ENCODE measurements around the gene PPP1CC. TPM values are rescaled to one million over a fixed set of nuclear protein-coding genes. Genes with fewer than 3 reads are reported as not detected.
"Not testable (repeated sequence)": the region's sequence is repeated elsewhere in the genome, so short reads cannot be mapped to it uniquely, and the experiment has no call there.

PPP1CC gene
- total RNA-seq, 6 experiments from 2014 or later: 95.2 to 140 (median 134) TPM

- no peaks in the 10 kb centered on the region for H3K27me3 Mint-ChIP-seq (ENCODE audit: insufficient read depth)
- peaks cover 12% of the 10 kb centered on the region for H3K36me3 Mint-ChIP-seq (ENCODE audit: low read depth)
- H3K4me3 Mint-ChIP-seq: peak overlapping the region; percentile 100
- no peak for TF ChIP-seq CTCF (IDR thresholded peaks at IDR 0.05)
- no peaks in the 10 kb centered on the region for H3K9me3 Mint-ChIP-seq
- DNase-seq: no peak
- peaks cover 72% of the 10 kb centered on the region for H3K4me1 Mint-ChIP-seq (ENCODE audit: low read depth)
- peak overlapping the region; percentile 22; the same call in 1 of the 2 replicates for H3K27ac Mint-ChIP-seq
Observed at GRCh38 chr12:110739488-110739887, 3.2 kb downstream of the PPP1CC start.

- Mint-ChIP-seq H3K36me3 (ENCODE audit: low read depth) (peaks cover 16% of the 10 kb centered on the region), H3K27me3 (ENCODE audit: insufficient read depth) (no peaks in the 10 kb centered on the region; the same call in 1 of the 2 replicates), H3K9me3 (no peaks in the 10 kb centered on the region), H3K4me1 (ENCODE audit: low read depth) (peaks cover 72% of the 10 kb centered on the region), H3K27ac (peak overlapping the region; percentile 58), H3K4me3 (peak overlapping the region; percentile 32; the same call in 1 of the 2 replicates)
- DNase-seq: no peak
- TF ChIP-seq CTCF (IDR thresholded peaks at IDR 0.05): no peak
Observed at GRCh38 chr12:110737532-110737931, 5.2 kb downstream of the PPP1CC start.

- peak; percentile 48 for DNase-seq
- Mint-ChIP-seq H3K4me3 (peak overlapping the region; percentile 51; the same call in 1 of the 2 replicates), H3K4me1 (ENCODE audit: low read depth) (peaks cover 78% of the 10 kb centered on the region), H3K36me3 (ENCODE audit: low read depth) (peaks cover 15% of the 10 kb centered on the region), H3K27ac (peak overlapping the region; percentile 57)
- not testable (repeated sequence) for H3K9me3 Mint-ChIP-seq; H3K27me3 Mint-ChIP-seq (ENCODE audit: insufficient read depth)
Observed at GRCh38 chr12:110737016-110737415, 5.7 kb downstream of the PPP1CC start.

GRCh38 chr12:110733900-110734299 lies 8.8 kb downstream of the PPP1CC start:
- no peaks in the 10 kb centered on the region for H3K9me3 Mint-ChIP-seq
- peaks cover 15% of the 10 kb centered on the region for H3K36me3 Mint-ChIP-seq (ENCODE audit: low read depth)
- peaks cover 54% of the 10 kb centered on the region for H3K4me1 Mint-ChIP-seq (ENCODE audit: low read depth)
- no peak for DNase-seq
- no peak overlapping the region for H3K27ac Mint-ChIP-seq
- no peak for TF ChIP-seq CTCF (IDR thresholded peaks at IDR 0.05)
- H3K27me3 Mint-ChIP-seq (ENCODE audit: insufficient read depth): no peaks in the 10 kb centered on the region; the same call in 1 of the 2 replicates
- peak overlapping the region; percentile 50 for H3K4me3 Mint-ChIP-seq

- Mint-ChIP-seq H3K27ac (peak overlapping the region; percentile 40), H3K27me3 (ENCODE audit: insufficient read depth) (no peaks in the 10 kb centered on the region; the same call in none of the 2 replicates), H3K36me3 (ENCODE audit: low read depth) (peaks cover 19% of the 10 kb centered on the region), H3K4me1 (ENCODE audit: low read depth) (peaks cover 47% of the 10 kb centered on the region), H3K4me3 (peak overlapping the region; percentile 25; the same call in 1 of the 2 replicates), H3K9me3 (no peaks in the 10 kb centered on the region)
- TF ChIP-seq CTCF (IDR thresholded peaks at IDR 0.05): no peak
- peak; percentile 64 for DNase-seq
Observed at GRCh38 chr12:110733089-110733715, 9.5 kb downstream of the PPP1CC start.

- no peak for TF ChIP-seq CTCF (IDR thresholded peaks at IDR 0.05)
- peaks cover 41% of the 10 kb centered on the region for H3K4me1 Mint-ChIP-seq (ENCODE audit: low read depth)
- H3K4me3 Mint-ChIP-seq: peak overlapping the region; percentile 25; the same call in 1 of the 2 replicates
- H3K27ac Mint-ChIP-seq: peak overlapping the region; percentile 40; the same call in 1 of the 2 replicates
- DNase-seq: no peak
- H3K27me3 Mint-ChIP-seq (ENCODE audit: insufficient read depth): no peaks in the 10 kb centered on the region; the same call in none of the 2 replicates
- peaks cover 19% of the 10 kb centered on the region for H3K36me3 Mint-ChIP-seq (ENCODE audit: low read depth)
- no peaks in the 10 kb centered on the region for H3K9me3 Mint-ChIP-seq
Observed at GRCh38 chr12:110732572-110732971, 10.1 kb downstream of the PPP1CC start.
